HUES48 (cell line): ENCODE measurements around the gene FER.
A peak's percentile ranks its signal among the peaks of the same experiment; 100 is the strongest.

Source experiments
- H3K27ac ChIP-seq: one replicate; pipeline ENCODE4 v1.7.0; 2013; ENCODE audit warnings: low read depth, low read length, inconsistent platforms
- H3K27me3 ChIP-seq: 2 replicates; pipeline ENCODE4 v1.6.1; 2013; ENCODE audit warnings: mild to moderate bottlenecking, low read length; ENCODE audit not compliant: control insufficient read depth, insufficient read depth
- H3K36me3 ChIP-seq: 2 replicates; pipeline ENCODE4 v1.6.1; 2013; ENCODE audit warnings: low read length; ENCODE audit not compliant: control insufficient read depth, insufficient read depth
- H3K4me1 ChIP-seq: 2 replicates; pipeline ENCODE4 v1.6.1; 2013; ENCODE audit warnings: mild to moderate bottlenecking, low read length; ENCODE audit not compliant: control insufficient read depth, insufficient read depth
- H3K4me3 ChIP-seq: 2 replicates; pipeline ENCODE4 v1.5.1; 2013; ENCODE audit warnings: mild to moderate bottlenecking, low read depth, low read length
- H3K9ac ChIP-seq: 2 replicates; pipeline ENCODE4 v1.6.1; 2013; ENCODE audit warnings: mild to moderate bottlenecking, low read depth, low read length, moderate library complexity
- H3K9me3 ChIP-seq: 2 replicates; pipeline ENCODE4 v1.6.1; 2013; ENCODE audit warnings: low read length; ENCODE audit not compliant: control insufficient read depth, insufficient read depth

Gene FER

DNA sequence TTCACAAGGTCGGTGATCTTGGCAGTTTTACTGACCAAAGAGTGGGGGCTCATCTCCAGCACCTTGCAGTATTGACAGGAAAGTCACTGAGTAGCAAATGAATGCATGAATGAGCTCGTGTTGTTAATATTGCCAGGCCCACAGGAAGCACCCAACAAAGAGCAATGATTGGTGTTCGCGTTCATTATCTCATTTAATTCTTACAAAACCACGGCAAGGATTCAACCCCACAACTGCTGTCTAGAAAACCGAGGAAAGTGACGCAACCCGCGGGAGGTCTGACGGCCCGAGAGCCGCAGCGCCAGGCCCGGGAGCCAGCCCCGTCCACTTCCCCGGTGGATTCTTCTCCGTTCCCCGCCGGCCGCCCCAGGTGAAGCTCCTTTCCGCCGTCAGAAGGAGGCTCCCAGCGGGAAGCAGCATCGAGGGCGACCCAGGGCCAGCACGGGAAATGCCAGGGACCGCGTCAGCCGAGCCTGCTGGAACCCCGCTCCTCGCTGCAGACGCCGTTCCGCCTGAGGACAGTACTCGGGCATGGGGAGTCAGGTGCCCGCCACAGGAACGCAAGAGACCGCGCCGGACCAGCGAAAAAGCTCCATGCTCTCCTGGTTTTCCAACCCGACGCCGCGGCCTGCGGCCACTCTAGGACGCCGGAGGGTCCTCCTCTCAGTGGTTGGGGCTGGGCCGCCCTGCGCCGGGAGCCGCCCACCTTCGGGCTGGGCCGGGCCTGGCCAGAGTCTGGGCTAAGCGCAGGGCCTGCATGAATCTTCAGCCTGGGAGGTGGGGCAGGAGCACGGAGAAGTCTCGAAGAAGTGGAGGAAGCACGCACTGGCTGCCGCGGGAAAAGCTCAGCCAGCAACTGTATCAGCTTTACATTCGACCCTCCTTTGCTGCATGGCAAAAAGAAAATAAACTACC lies 19.8 kb upstream of the FER start:
- no peaks in the 10 kb centered on the region for H3K36me3 ChIP-seq
- H3K4me3 ChIP-seq = peak overlapping the region; percentile 73
- H3K4me1 ChIP-seq = peaks cover 28% of the 10 kb centered on the region
- H3K27me3 ChIP-seq = no peaks in the 10 kb centered on the region
- peak overlapping the region; percentile 83 for H3K27ac ChIP-seq
- no peaks in the 10 kb centered on the region for H3K9me3 ChIP-seq
- peak overlapping the region; percentile 83 for H3K9ac ChIP-seq

DNA sequence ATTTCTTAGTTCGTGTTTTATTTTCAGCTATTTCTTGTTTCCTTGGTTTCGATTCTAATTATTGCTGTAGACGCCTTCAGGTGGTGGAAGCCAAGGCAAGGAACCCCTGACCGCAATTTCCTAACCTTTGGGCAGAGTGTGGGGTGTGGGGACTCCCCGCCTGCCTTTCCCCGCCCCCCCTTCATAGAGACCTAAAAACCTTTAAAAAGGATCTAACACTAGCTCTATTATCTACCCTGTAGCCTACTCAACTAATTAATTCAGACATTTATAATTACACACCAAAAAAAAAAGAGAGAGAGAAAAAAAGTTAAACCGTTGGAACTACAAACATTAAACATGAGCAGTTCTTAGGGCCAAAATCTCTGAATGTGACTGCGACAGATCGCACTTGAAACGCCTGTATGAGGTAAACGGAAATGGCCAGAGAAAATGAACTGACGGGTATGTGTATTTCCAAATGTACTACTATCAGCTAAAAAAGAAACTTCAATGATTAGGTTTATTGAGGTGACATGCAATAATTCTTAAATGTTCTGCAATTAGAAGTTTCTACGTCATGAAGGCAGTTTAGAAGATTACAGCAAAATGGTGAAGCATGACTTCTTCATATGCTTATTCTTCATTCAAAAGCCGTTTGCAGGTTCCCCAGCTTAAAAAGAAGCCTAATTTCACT lies 19.0 kb upstream of the FER start:
- no peaks in the 10 kb centered on the region for H3K36me3 ChIP-seq
- peak overlapping the region; percentile 30 for H3K9ac ChIP-seq
- no peaks in the 10 kb centered on the region for H3K27me3 ChIP-seq
- H3K4me1 ChIP-seq = peaks cover 28% of the 10 kb centered on the region
- no peaks in the 10 kb centered on the region for H3K9me3 ChIP-seq
- H3K27ac ChIP-seq = peak overlapping the region; percentile 83
- peak overlapping the region; percentile 73 for H3K4me3 ChIP-seq

DNA sequence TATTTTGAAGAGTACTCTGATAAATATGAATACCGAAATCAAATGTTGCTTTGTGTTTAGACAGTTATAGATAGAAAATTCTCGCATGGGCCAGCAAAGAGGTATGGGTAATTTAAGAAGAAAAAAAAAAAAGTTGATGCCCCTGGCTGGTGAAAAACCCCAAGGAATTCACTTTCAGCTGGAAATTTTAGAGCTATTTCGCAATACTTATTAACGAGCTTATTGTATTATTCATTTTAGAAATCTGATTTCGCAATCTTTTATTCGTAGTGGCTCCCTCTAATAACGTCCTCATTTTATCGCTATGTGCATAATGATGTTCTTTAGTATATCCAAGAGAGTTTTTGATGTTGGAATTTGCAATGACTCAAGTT lies 18.5 kb upstream of the FER start:
- no peaks in the 10 kb centered on the region for H3K36me3 ChIP-seq
- H3K27ac ChIP-seq = no peak overlapping the region
- H3K9ac ChIP-seq = no peak overlapping the region
- H3K4me3 ChIP-seq = 0 out of 2 replicates have a peak overlapping the region, but pooled peaks have one; percentile 73
- H3K27me3 ChIP-seq = no peaks in the 10 kb centered on the region
- peaks cover 28% of the 10 kb centered on the region for H3K4me1 ChIP-seq
- no peaks in the 10 kb centered on the region for H3K9me3 ChIP-seq

DNA sequence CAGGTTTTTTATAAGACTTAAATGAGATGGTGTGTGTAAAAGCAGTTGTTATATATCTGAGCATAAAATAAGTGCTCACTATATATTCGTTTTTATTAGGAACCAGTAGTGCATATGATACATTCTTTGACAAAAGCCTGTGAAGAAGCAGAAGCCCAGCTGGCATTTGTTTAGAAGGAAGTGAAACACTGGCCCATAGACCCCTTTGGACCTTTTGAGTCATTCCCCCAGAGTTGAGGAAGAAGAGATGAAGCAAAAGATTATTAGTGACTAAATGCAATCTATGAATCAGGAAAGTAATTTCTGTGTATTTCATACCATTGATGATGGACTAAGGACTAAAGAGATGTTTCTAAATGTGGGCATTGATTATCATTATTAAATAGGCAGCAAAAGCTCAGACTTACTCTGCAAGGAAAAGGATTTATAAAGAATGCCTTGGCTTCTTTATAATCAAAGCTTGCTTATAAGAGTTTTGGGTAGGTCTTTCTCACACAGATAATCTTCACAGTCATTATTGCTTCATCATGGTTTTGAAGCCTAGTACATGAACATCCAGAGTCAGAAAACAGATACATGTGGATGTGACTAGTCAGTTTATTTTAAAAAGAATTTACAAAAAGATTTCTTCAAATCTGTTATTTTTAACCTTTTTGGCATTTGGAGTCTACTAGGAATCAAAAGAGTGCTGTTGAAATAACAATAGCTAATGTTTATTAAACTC lies 16.9 kb upstream of the FER start:
- H3K27me3 ChIP-seq = no peaks in the 10 kb centered on the region
- H3K4me1 ChIP-seq = peaks cover 28% of the 10 kb centered on the region
- no peak overlapping the region for H3K27ac ChIP-seq
- H3K4me3 ChIP-seq = no peak overlapping the region
- H3K36me3 ChIP-seq = no peaks in the 10 kb centered on the region
- H3K9ac ChIP-seq = no peak overlapping the region
- no peaks in the 10 kb centered on the region for H3K9me3 ChIP-seq

DNA sequence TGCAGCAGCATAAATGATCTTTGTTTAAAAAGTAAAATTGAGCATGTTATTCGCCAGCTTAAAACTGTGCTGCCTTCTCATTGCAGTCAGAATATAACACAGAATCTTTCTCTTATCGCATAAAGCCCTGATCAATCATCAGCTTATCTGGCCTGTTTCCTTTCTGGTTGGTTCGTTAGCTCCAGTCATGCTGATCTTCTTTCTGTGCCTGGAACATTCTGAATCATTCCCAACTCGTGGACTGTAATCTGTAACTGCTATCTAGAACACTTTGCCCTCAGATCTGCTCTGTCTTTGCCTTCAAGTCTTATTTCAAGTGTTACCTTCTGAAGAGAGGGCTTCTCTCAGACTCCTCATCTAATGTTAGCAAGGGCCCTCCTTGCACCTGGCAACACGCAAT lies 11.9 kb upstream of the FER start:
- Histone ChIP-seq H3K27me3 (no peaks in the 10 kb centered on the region), H3K27ac (no peak overlapping the region), H3K4me3 (no peak overlapping the region), H3K9me3 (no peaks in the 10 kb centered on the region), H3K36me3 (no peaks in the 10 kb centered on the region), H3K9ac (no peak overlapping the region), H3K4me1 (no peaks in the 10 kb centered on the region)

DNA sequence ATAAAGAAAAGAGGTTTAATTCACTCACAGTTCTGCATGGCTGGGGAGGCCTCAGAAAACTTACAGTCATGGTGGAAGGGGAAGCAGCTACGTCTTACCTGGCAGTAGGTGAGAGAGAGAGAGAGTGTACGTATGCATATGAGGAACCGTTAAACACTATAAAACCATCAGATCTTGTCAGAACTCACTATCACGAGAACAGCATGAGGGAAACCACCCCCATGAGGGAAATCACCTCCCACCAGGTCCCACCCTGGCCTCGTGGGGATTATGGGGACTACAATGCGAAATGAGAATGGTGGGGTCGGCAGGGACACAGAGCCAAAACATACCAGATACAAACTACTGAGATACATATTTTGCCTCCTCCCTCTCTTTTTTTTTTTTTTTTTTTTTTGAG lies 10.8 kb upstream of the FER start:
- Histone ChIP-seq H3K9me3 (no peaks in the 10 kb centered on the region), H3K27me3 (no peaks in the 10 kb centered on the region), H3K27ac (no peak overlapping the region), H3K4me1 (no peaks in the 10 kb centered on the region), H3K9ac (no peak overlapping the region), H3K4me3 (no peak overlapping the region), H3K36me3 (no peaks in the 10 kb centered on the region)

DNA sequence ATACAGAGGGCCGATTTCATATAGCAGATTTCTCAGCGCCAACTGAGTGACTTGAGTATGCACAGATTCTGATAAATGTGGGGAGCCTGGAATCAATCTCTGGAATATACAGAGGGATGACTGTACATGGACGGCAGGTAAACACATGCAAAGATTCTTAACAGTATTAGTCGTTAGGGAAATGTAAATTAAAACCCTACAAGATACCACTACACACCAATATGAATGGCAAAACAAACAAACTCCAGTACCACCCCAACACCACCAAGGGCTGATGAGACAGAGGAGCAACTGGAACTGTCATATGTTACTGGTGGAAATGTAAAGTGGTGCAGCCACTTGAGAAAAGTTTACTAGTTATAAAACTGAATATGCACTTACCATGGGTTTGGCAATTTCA lies 8.3 kb upstream of the FER start:
- Histone ChIP-seq H3K36me3 (no peaks in the 10 kb centered on the region), H3K27me3 (no peaks in the 10 kb centered on the region), H3K9me3 (no peaks in the 10 kb centered on the region), H3K9ac (no peak overlapping the region), H3K27ac (no peak overlapping the region), H3K4me3 (no peak overlapping the region), H3K4me1 (peaks cover 15% of the 10 kb centered on the region)

DNA sequence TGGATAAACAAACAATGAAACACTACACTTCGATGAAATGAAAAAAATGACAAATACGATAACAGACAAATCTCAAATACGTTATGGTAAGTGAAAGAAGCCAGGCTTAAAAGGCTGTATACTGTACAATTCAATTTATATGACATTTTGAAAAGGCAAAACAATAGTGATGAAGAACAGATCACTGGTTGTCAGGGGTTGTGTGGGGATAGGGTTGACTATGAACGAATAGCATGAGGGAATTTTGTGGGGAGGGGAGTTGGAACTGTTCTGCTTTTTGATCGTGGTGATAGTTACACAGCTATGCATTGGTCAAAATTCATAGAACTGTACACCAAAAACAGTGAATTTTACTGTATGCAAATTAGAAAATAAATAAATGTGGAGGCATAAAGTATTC lies 7.8 kb upstream of the FER start:
- H3K27me3 ChIP-seq = no peaks in the 10 kb centered on the region
- H3K4me1 ChIP-seq = peaks cover 15% of the 10 kb centered on the region
- no peak overlapping the region for H3K4me3 ChIP-seq
- H3K9me3 ChIP-seq = no peaks in the 10 kb centered on the region
- H3K9ac ChIP-seq = no peak overlapping the region
- no peak overlapping the region for H3K27ac ChIP-seq
- H3K36me3 ChIP-seq = no peaks in the 10 kb centered on the region

DNA sequence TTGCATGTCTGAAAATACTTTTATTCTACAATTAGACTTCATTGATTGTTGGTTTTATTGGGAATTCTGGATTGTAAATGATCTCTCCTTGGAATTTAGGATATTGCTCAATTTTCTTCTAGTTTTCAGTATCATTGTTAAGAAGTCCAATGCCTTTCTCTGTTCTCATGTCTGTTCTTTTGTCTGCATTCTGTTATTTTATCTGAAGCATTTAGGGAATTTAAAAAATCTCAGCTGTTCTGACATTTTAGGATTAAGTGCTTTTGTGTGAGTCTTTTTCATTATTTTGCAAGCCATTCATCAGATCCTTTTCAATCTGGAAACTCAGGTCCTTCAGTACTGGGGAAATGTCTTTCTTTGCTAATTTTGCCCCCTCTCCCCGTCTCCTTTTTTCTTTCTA lies 4.4 kb upstream of the FER start:
- H3K9me3 ChIP-seq = no peaks in the 10 kb centered on the region
- no peaks in the 10 kb centered on the region for H3K36me3 ChIP-seq
- H3K4me1 ChIP-seq = peaks cover 24% of the 10 kb centered on the region
- no peak overlapping the region for H3K27ac ChIP-seq
- H3K9ac ChIP-seq = no peak overlapping the region
- no peaks in the 10 kb centered on the region for H3K27me3 ChIP-seq
- H3K4me3 ChIP-seq = no peak overlapping the region

DNA sequence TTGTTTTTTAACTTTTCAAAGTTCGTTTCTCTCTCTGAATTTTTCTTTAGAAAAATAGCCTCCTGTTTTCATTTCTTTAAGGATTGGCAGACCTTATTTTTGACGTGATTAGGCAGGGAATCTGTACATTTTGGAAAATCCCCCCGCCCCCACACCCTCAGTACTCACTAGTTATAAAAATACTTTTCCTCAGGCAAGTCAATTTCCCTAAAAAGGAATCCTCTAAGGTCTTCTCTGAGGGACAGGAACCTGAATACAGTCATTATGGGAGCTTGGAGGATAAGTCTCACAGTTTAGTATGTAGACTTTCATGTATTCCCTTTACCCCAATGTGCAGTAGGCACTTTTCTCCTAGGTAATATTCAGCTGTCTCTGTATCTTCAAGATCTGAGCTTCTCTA lies 3.9 kb upstream of the FER start:
- H3K27me3 ChIP-seq = no peaks in the 10 kb centered on the region
- H3K4me1 ChIP-seq = peaks cover 24% of the 10 kb centered on the region
- no peak overlapping the region for H3K9ac ChIP-seq
- no peak overlapping the region for H3K4me3 ChIP-seq
- no peak overlapping the region for H3K27ac ChIP-seq
- H3K36me3 ChIP-seq = no peaks in the 10 kb centered on the region
- no peaks in the 10 kb centered on the region for H3K9me3 ChIP-seq
